H9 (cell line): ENCODE data around the gene SYNGAP1. TPM values are rescaled to one million over a fixed set of nuclear protein-coding genes. Genes with fewer than 3 reads are reported as not detected.

Source experiments
- DNase-seq: peaks from one replicate; pipeline ENCODE4 v3.0.0-alpha.2; 2017
- H2AFZ ChIP-seq: one replicate; pipeline ENCODE4 v1.6.1; 2013; ENCODE audit warnings: mild to moderate bottlenecking, low read length, control low read depth, moderate library complexity
- H2AK5ac ChIP-seq: 2 replicates; pipeline ENCODE4 v1.6.1; 2013; ENCODE audit warnings: low read length, control low read depth, mixed read lengths; ENCODE audit not compliant: insufficient read length
- H2BK120ac ChIP-seq: one replicate; pipeline ENCODE4 v1.6.1; 2013; ENCODE audit warnings: low read depth, mild to moderate bottlenecking, low read length, control low read depth, inconsistent platforms; ENCODE audit not compliant: poor library complexity, severe bottlenecking
- H2BK12ac ChIP-seq: 2 replicates; pipeline ENCODE4 v1.6.1; 2013; ENCODE audit warnings: low read length, control low read depth, mixed read lengths, low read depth; ENCODE audit not compliant: insufficient read length
- H2BK15ac ChIP-seq: 2 replicates; pipeline ENCODE4 v1.6.1; 2013; ENCODE audit warnings: low read depth, low read length, control low read depth
- H2BK20ac ChIP-seq: one replicate; pipeline ENCODE4 v1.6.1; 2013; ENCODE audit warnings: low read depth, mild to moderate bottlenecking, low read length, control low read depth, inconsistent platforms; ENCODE audit not compliant: poor library complexity, severe bottlenecking
- H2BK5ac ChIP-seq: 2 replicates; pipeline ENCODE4 v1.6.1; 2013; ENCODE audit warnings: low read length, control low read depth, mixed read lengths; ENCODE audit not compliant: insufficient read length
- H3K14ac ChIP-seq: 2 replicates; pipeline ENCODE4 v1.6.1; 2013; ENCODE audit warnings: low read length, control low read depth; ENCODE audit not compliant: insufficient read depth
- H3K18ac ChIP-seq: 2 replicates; pipeline ENCODE4 v1.6.1; 2013; ENCODE audit warnings: low read depth, mild to moderate bottlenecking, mixed read lengths, low read length, control low read depth; ENCODE audit not compliant: insufficient read length
- H3K23ac ChIP-seq: 2 replicates; pipeline ENCODE4 v1.6.1; 2013; ENCODE audit warnings: low read length, control low read depth, mixed read lengths, low read depth; ENCODE audit not compliant: insufficient read length
- H3K23me2 ChIP-seq: 2 replicates; pipeline ENCODE4 v1.6.1; 2013; ENCODE audit warnings: low read depth, mild to moderate bottlenecking, mixed read lengths, low read length, control low read depth; ENCODE audit not compliant: insufficient read length, poor library complexity, severe bottlenecking
- H3K27ac ChIP-seq: 2 replicates; pipeline ENCODE4 v1.5.1; 2013; ENCODE audit warnings: low read length, control low read depth, mixed read lengths, low read depth; ENCODE audit not compliant: insufficient read length
- H3K27me3 ChIP-seq: 2 replicates; pipeline ENCODE4 v1.6.1; 2013; ENCODE audit warnings: low read length, control low read depth, inconsistent platforms; ENCODE audit not compliant: insufficient read depth
- H3K4ac ChIP-seq: 2 replicates; pipeline ENCODE4 v1.6.1; 2013; ENCODE audit warnings: low read depth, mild to moderate bottlenecking, control low read depth, inconsistent platforms, low read length, moderate library complexity
- H3K4me1 ChIP-seq: 2 replicates; pipeline ENCODE4 v1.6.1; 2013; ENCODE audit warnings: low read length, control low read depth, inconsistent platforms; ENCODE audit not compliant: insufficient read depth
- H3K4me2 ChIP-seq: 2 replicates; pipeline ENCODE4 v1.6.1; 2013; ENCODE audit warnings: low read length, control low read depth, mixed read lengths; ENCODE audit not compliant: insufficient read length, insufficient read depth
- H3K56ac ChIP-seq: 2 replicates; pipeline ENCODE4 v1.6.1; 2013; ENCODE audit warnings: low read depth, mild to moderate bottlenecking, mixed read lengths, low read length, control low read depth; ENCODE audit not compliant: insufficient read length
- H3K79me1 ChIP-seq: 2 replicates; pipeline ENCODE4 v1.6.1; 2013; ENCODE audit warnings: low read depth, mild to moderate bottlenecking, moderate library complexity, low read length, control low read depth, inconsistent platforms; ENCODE audit not compliant: insufficient read depth, poor library complexity, severe bottlenecking
- H3K79me2 ChIP-seq: 2 replicates; pipeline ENCODE4 v1.6.1; 2013; ENCODE audit warnings: low read length, control low read depth, inconsistent platforms; ENCODE audit not compliant: insufficient read depth
- H3K9ac ChIP-seq: 2 replicates; pipeline ENCODE4 v1.6.1; 2013; ENCODE audit warnings: low read length, control low read depth, mixed read lengths; ENCODE audit not compliant: insufficient read length; ENCODE audit errors: extremely low read depth
- H3K9me3 ChIP-seq: one replicate; pipeline ENCODE4 v1.6.1; 2013; ENCODE audit warnings: low read depth, low read length, inconsistent platforms; ENCODE audit not compliant: control insufficient read depth
- H3T11ph ChIP-seq: one replicate; pipeline ENCODE4 v1.6.1; 2013; ENCODE audit warnings: mild to moderate bottlenecking, low read length, control low read depth, inconsistent platforms
- H4K20me1 ChIP-seq: one replicate; pipeline ENCODE4 v1.6.1; 2013; ENCODE audit not compliant: control insufficient read depth, insufficient read length, insufficient read depth
- H4K5ac ChIP-seq: 2 replicates; pipeline ENCODE4 v1.6.1; 2013; ENCODE audit warnings: low read depth, mild to moderate bottlenecking, mixed read lengths, low read length, control low read depth; ENCODE audit not compliant: insufficient read length
- H4K8ac ChIP-seq: replicated peaks from 2 replicates; pipeline ENCODE4 v1.6.1; 2013; ENCODE audit warnings: low read length, control low read depth, mixed read lengths, low read depth; ENCODE audit not compliant: insufficient read length
- H4K91ac ChIP-seq: 2 replicates; pipeline ENCODE4 v1.6.1; 2013; ENCODE audit warnings: low read depth, mild to moderate bottlenecking, moderate library complexity, mixed read lengths, low read length, control low read depth; ENCODE audit not compliant: insufficient read length
- H3K27ac Mint-ChIP-seq, 3 experiments: 2 replicates in 2 of 3; 3 replicates in 1 of 3; pipeline ENCODE4 v1.8.0; 2020 to 2021; ENCODE audit warnings: mixed read lengths in 3 of 3, mild to moderate bottlenecking in 1 of 3, moderate library complexity in 1 of 3
- H3K27me3 Mint-ChIP-seq: 2 replicates; pipeline ENCODE4 v1.8.0; 2021; ENCODE audit warnings: low read depth, mild to moderate bottlenecking, moderate library complexity, mixed read lengths
- H3K36me3 Mint-ChIP-seq, 3 experiments: 2 replicates in 2 of 3; 3 replicates in 1 of 3; pipeline ENCODE4 v1.8.0; 2020 to 2021; ENCODE audit warnings: low read depth in 3 of 3, mixed read lengths in 3 of 3; ENCODE audit not compliant: insufficient read depth in 1 of 3
- H3K4me1 Mint-ChIP-seq, 2 experiments: 2 replicates each; pipeline ENCODE4 v1.8.0; 2020; ENCODE audit warnings: mixed read lengths in 2 of 2
- H3K4me3 Mint-ChIP-seq, 2 experiments: 2 replicates in 1 of 2; 3 replicates in 1 of 2; pipeline ENCODE4 v1.8.0; 2020 to 2021; ENCODE audit warnings: mild to moderate bottlenecking in 2 of 2, mixed read lengths in 2 of 2, moderate library complexity in 1 of 2
- H3K9me3 Mint-ChIP-seq, 2 experiments: 2 replicates in 1 of 2; 3 replicates in 1 of 2; pipeline ENCODE4 v1.8.0; 2020; ENCODE audit warnings: mild to moderate bottlenecking in 2 of 2, mixed read lengths in 2 of 2, moderate library complexity in 1 of 2
- CTCF ChIP-seq: fragments of 200-600 bp; sonication (generic); conservative IDR thresholded peaks from 3 replicates; pipeline ENCODE4 v1.8.0; 2021; ENCODE audit warnings: antibody characterized with exemption, mild to moderate bottlenecking
- WGBS: extraction: QIAGEN DNeasy Blood & Tissue Kit; methylation state at CpG from one replicate; pipeline ENCODE4 v1.1.7; 2013; ENCODE audit warnings: missing lambda C conversion rate, low lambda C conversion rate, mixed read lengths; ENCODE audit not compliant: insufficient read length; ENCODE audit errors: extremely low coverage; 5-methylcytosine and 5-hydroxymethylcytosine counted together
- total RNA-seq: library from RNA; stranded (reverse); gene quantifications from 2 replicates; pipeline ENCODE4 v1.2.1, GENCODE V29; 2021

The SYNGAP1 gene
- total RNA-seq, 1 experiment from 2014 or later = 121 TPM

- Histone ChIP-seq H4K20me1 (no peaks in the 10 kb centered on the region), H4K91ac (no peak overlapping the region), H4K8ac (no peak overlapping the region), H3K27ac (no peak overlapping the region), H3K14ac (no peak overlapping the region; the same call in 1 of the 2 replicates), H2AFZ (no peak overlapping the region), H2BK5ac (no peak overlapping the region), H2AK5ac (no peak overlapping the region), H3K23me2 (peaks cover 30% of the 10 kb centered on the region), H2BK20ac (no peak overlapping the region), H3K23ac (no peak overlapping the region), H3K9me3 (no peaks in the 10 kb centered on the region), H2BK15ac (no peak overlapping the region), H3T11ph (no peak overlapping the region), H3K79me2 (peaks cover 14% of the 10 kb centered on the region; the same call in 1 of the 2 replicates), H2BK120ac (no peak overlapping the region), H3K56ac (no peak overlapping the region), H3K79me1 (peaks cover 3% of the 10 kb centered on the region), H3K27me3 (no peaks in the 10 kb centered on the region), H3K4me1 (peaks cover 19% of the 10 kb centered on the region), H2BK12ac (no peak overlapping the region), H3K4me2 (peak overlapping the region; percentile 3), H3K9ac (no peak overlapping the region), H3K18ac (no peak overlapping the region), H4K5ac (no peak overlapping the region), H3K4ac (no peak overlapping the region)
- H3K27ac Mint-ChIP-seq = peak overlapping the region; percentile 84 to 95 (median 94); a peak in 6 of 7 replicates
- peak; percentile 48; the same call in 2 of the 3 replicates for TF ChIP-seq CTCF
- H3K9me3 Mint-ChIP-seq = no peaks in the 10 kb centered on the region; a peak in 1 of 5 replicates
- peaks cover 79 to 83% of the 10 kb centered on the region in 2 experiments for H3K4me1 Mint-ChIP-seq
- H3K36me3 Mint-ChIP-seq = peaks cover 13 to 20% (median 19%) of the 10 kb centered on the region in 3 experiments
- peak; percentile 40 for DNase-seq
- no CpG with 5 or more reads among the region's 33 CpGs for WGBS
- H3K4me3 Mint-ChIP-seq = peak overlapping the region; percentile 83 to 90
- H3K27me3 Mint-ChIP-seq = no peaks in the 10 kb centered on the region; the same call in 1 of the 2 replicates
These were observed 8.5 kb downstream of the SYNGAP1 start for GRCh38 chr6:33428224-33428965.
